ENCODE results near the gene POC5. TPM values are rescaled to one million over a fixed set of nuclear protein-coding genes. Genes with fewer than 3 reads are reported as not detected.

The POC5 gene
- total and polyA plus RNA-seq, 2 of the 4 experiments (the other 2 are of a cell fraction) = 6.6 to 12.9 TPM

DNA sequence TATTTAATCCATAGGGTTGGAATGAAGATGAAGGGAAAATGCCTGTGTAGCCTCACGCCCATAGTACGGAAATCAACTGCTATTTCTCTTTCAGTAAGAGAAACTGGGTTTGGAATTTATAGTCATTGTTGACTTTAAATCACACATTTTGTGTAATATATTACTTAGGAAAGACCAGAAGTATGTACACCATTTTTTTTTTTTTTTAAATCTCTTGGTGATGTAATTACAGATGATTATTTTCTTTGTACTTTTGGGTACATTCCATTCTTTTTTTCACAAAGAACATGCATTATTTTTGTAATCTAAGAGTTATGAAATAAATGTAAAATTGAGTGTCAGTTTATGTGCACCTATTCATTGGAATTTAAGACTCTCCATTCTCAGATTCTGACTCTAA is 45.7 kb downstream of the POC5 start:
- Histone ChIP-seq H2BK15ac (ENCODE audit: low read depth, low read length) (no peak overlapping the region), H3K9me3 (ENCODE audit: control insufficient read depth, insufficient read depth, low read length) (no peaks in the 10 kb centered on the region), H2BK5ac (ENCODE audit: low read depth, low read length, poor library complexity, severe bottlenecking) (no peak overlapping the region), H3K4me3 (ENCODE audit: insufficient read depth, low read depth, low read length) (no peak overlapping the region), H2BK120ac (ENCODE audit: low read depth, low read length) (no peak overlapping the region), H3K4me2 (ENCODE audit: low read depth, low read length) (no peak overlapping the region), H3K23ac (ENCODE audit: low read depth, low read length) (no peak overlapping the region), H3K4ac (ENCODE audit: low read depth, low read length) (no peak overlapping the region), H2BK20ac (ENCODE audit: low read depth, low read length) (no peak overlapping the region), H2AK9ac (replicated peaks; ENCODE audit: low read depth, low read length, poor library complexity) (no peak overlapping the region), H3K56ac (ENCODE audit: extremely low read depth, insufficient read depth, low read length) (no peak overlapping the region), H4K20me1 (ENCODE audit: insufficient read depth, low read length) (no peaks in the 10 kb centered on the region), H3K14ac (replicated peaks; ENCODE audit: low read depth, low read length) (no peak overlapping the region), H3K4me1 (ENCODE audit: control insufficient read depth, insufficient read depth, low read length) (no peaks in the 10 kb centered on the region), H3K27me3 (ENCODE audit: control insufficient read depth, insufficient read depth, low read length) (no peaks in the 10 kb centered on the region), H2AFZ (replicated peaks; ENCODE audit: low read length, poor library complexity) (no peak overlapping the region), H3K9ac (ENCODE audit: low read depth, low read length) (no peak overlapping the region), H3K18ac (ENCODE audit: low read depth, low read length) (no peak overlapping the region), H4K5ac (ENCODE audit: low read depth, low read length) (no peak overlapping the region), H2AK5ac (ENCODE audit: low read depth, low read length) (no peak overlapping the region), H3K36me3 (ENCODE audit: control insufficient read depth, insufficient read depth, low read length) (peaks cover 1% of the 10 kb centered on the region; the same call in 1 of the 2 replicates), H4K8ac (ENCODE audit: low read depth in 2 of 2, low read length in 2 of 2) (no peak overlapping the region), H3K79me1 (ENCODE audit: low read depth in 1 of 2, low read length in 2 of 2) (no peaks in the 10 kb centered on the region), H3K27ac (ENCODE audit: insufficient read depth, low read length) (no peak overlapping the region), H3K9me1 (ENCODE audit: insufficient read depth, low read length) (no peaks in the 10 kb centered on the region), H4K91ac (ENCODE audit: insufficient read depth, low read depth, low read length) (no peak overlapping the region)
- ChIA-PET POLR2A (ENCODE audit: unreplicated experiment) (no interaction called here), CTCF (no interaction called here)
- no TSS peak for BruUV-seq (replicated peaks)
- no CpG with 5 or more reads among the region's 2 CpGs for WGBS, 2 experiments (ENCODE audit: extremely low coverage in 2 of 2, insufficient read length in 1 of 2)
- dilution Hi-C loops (cut with HindIII; ENCODE audit: low sequenced_read_pairs, unreplicated experiment) (no loop called here), in situ Hi-C loops (cut with MboI; ENCODE audit: low sequenced_read_pairs) (no loop called here), intact Hi-C loops (cut with micrococcal nuclease) (loop anchor here (2.0 to 5.0 kb wide), 2 partner anchors 15 to 249 kb away; no protein-coding TSS in a partner anchor)
- ATAC-seq (ENCODE audit: low read depth) = no peak
- DNase-seq = no peak
- TF ChIP-seq, protein P1, sequence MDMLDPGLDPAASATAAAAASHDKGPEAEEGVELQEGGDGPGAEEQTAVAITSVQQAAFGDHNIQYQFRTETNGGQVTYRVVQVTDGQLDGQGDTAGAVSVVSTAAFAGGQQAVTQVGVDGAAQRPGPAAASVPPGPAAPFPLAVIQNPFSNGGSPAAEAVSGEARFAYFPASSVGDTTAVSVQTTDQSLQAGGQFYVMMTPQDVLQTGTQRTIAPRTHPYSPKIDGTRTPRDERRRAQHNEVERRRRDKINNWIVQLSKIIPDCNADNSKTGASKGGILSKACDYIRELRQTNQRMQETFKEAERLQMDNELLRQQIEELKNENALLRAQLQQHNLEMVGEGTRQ (IDR thresholded peaks at IDR 0.05; ENCODE audit: low read depth, low read length) = no peak
- no peak for TF ChIP-seq NFE2L2 (IDR thresholded peaks at IDR 0.05; ENCODE audit: low read depth, low read length)
- TF ChIP-seq, protein P2, sequence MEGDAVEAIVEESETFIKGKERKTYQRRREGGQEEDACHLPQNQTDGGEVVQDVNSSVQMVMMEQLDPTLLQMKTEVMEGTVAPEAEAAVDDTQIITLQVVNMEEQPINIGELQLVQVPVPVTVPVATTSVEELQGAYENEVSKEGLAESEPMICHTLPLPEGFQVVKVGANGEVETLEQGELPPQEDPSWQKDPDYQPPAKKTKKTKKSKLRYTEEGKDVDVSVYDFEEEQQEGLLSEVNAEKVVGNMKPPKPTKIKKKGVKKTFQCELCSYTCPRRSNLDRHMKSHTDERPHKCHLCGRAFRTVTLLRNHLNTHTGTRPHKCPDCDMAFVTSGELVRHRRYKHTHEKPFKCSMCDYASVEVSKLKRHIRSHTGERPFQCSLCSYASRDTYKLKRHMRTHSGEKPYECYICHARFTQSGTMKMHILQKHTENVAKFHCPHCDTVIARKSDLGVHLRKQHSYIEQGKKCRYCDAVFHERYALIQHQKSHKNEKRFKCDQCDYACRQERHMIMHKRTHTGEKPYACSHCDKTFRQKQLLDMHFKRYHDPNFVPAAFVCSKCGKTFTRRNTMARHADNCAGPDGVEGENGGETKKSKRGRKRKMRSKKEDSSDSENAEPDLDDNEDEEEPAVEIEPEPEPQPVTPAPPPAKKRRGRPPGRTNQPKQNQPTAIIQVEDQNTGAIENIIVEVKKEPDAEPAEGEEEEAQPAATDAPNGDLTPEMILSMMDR (conservative IDR thresholded peaks at IDR 0.05; ENCODE audit: low read depth, low read length) = no peak
- no peak for TF ChIP-seq RCOR1 (IDR thresholded peaks at IDR 0.05; ENCODE audit: insufficient replicate concordance, low read length)
- no peak for TF ChIP-seq RFX5 (IDR thresholded peaks at IDR 0.05; ENCODE audit: low read depth, low read length)
- TF ChIP-seq, protein P3, sequence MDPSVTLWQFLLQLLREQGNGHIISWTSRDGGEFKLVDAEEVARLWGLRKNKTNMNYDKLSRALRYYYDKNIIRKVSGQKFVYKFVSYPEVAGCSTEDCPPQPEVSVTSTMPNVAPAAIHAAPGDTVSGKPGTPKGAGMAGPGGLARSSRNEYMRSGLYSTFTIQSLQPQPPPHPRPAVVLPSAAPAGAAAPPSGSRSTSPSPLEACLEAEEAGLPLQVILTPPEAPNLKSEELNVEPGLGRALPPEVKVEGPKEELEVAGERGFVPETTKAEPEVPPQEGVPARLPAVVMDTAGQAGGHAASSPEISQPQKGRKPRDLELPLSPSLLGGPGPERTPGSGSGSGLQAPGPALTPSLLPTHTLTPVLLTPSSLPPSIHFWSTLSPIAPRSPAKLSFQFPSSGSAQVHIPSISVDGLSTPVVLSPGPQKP (IDR thresholded peaks at IDR 0.05; ENCODE audit: borderline replicate concordance, low read depth, low read length) = no peak
- TF ChIP-seq MXI1 (IDR thresholded peaks at IDR 0.05; ENCODE audit: borderline replicate concordance, low read depth, low read length) = no peak
- no peak for TF ChIP-seq CHD1 (IDR thresholded peaks at IDR 0.05; ENCODE audit: low read depth, low read length)
- no peak for TF ChIP-seq SMC3 (IDR thresholded peaks at IDR 0.05; ENCODE audit: low read depth, low read length)

All from IMR-90 (cell line).